ENCODE measurements around the gene NCKAP1. TPM values are rescaled to one million over a fixed set of nuclear protein-coding genes. Genes with fewer than 3 reads are reported as not detected.

The NCKAP1 gene
- total and polyA plus RNA-seq, 4 donors = 16.1 to 64.2 (median 24.4) TPM

DNA sequence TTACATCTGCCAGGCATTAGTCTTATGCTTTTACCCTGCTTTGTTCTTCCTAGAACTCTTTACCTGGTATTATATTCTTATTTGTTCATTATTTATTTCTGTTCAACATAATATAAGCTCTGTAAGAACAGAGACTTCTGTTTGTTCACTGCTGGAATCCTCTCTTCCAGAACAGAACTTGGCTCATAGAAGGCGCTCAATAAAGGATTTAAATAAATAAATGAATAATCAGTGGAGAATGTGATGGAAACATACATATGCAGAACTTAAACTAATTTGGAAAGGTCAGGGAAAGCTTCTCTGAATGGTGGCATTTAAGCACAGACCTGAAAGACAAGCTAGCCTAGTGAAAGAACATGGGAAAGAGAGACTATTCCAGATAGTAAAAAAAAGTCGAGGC, 24.3 kb downstream of the NCKAP1 start:
- WGBS = 97% methylated on average over 2 of the region's 2 CpGs
- DNase-seq (ENCODE audit: low spot score) = no peak
- no peak overlapping the region for H3K4me3 ChIP-seq (ENCODE audit: low read depth in 1 of 3, low read length in 3 of 3)

DNA sequence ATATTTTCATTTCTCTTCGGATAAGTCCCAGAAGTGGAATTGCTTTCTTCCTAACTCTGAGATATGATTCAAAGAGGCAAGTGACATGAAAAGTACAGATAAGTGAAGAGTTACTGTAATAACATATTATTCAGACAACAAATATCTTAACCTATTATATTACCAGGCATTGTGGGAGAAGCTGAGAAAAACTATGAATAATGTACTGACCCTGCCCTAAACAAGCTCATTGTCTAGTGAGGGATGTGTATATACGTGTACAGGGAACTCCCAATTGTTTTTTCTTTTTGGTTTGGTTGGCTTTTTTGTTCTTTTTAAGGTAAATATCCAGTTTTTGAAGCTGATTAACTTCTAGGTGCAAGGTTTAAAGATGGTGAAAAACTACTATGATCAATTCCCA, 26.5 kb downstream of the NCKAP1 start:
- Histone ChIP-seq H3K36me3 (ENCODE audit: control insufficient read depth in 4 of 4, insufficient read depth in 3 of 4, low read depth in 1 of 4, low read length in 3 of 4) (no peaks in the 10 kb centered on the region), H3K9me3 (ENCODE audit: control insufficient read depth in 4 of 4, low read length in 3 of 4) (no peaks in the 10 kb centered on the region), H3K4me1 (ENCODE audit: control insufficient read depth in 4 of 4, insufficient read depth in 4 of 4, low read length in 3 of 4) (peaks cover 0 to 7% (median 0%) of the 10 kb centered on the region in 4 donors), H3K4me3 (ENCODE audit: low read depth in 1 of 3, low read length in 3 of 3) (no peak overlapping the region), H3K27ac (ENCODE audit: low read depth in 1 of 2, low read length in 2 of 2) (no peak overlapping the region), H3K27me3 (ENCODE audit: control insufficient read depth in 4 of 4, insufficient read depth in 4 of 4, low read length in 3 of 4) (no peaks in the 10 kb centered on the region), H3K9ac (ENCODE audit: low read depth in 1 of 2, low read length in 2 of 2) (no peak overlapping the region)
- WGBS = 88% methylated on average over 2 of the region's 2 CpGs
- no peak for DNase-seq (ENCODE audit: low spot score)
- TF ChIP-seq YY1 (IDR thresholded peaks at IDR 0.05) (no peak), SP1 (IDR thresholded peaks at IDR 0.05) (no peak), GABPA (IDR thresholded peaks at IDR 0.05 in 1 of 2, conservative IDR thresholded peaks at IDR 0.05 in 1 of 2) (no peak), JUND (IDR thresholded peaks at IDR 0.05) (no peak), HNF4G (IDR thresholded peaks at IDR 0.05) (no peak), RXRA (IDR thresholded peaks at IDR 0.05) (no peak), HNF4A (conservative IDR thresholded peaks at IDR 0.05) (no peak)
- TF ChIP-seq, protein P1, sequence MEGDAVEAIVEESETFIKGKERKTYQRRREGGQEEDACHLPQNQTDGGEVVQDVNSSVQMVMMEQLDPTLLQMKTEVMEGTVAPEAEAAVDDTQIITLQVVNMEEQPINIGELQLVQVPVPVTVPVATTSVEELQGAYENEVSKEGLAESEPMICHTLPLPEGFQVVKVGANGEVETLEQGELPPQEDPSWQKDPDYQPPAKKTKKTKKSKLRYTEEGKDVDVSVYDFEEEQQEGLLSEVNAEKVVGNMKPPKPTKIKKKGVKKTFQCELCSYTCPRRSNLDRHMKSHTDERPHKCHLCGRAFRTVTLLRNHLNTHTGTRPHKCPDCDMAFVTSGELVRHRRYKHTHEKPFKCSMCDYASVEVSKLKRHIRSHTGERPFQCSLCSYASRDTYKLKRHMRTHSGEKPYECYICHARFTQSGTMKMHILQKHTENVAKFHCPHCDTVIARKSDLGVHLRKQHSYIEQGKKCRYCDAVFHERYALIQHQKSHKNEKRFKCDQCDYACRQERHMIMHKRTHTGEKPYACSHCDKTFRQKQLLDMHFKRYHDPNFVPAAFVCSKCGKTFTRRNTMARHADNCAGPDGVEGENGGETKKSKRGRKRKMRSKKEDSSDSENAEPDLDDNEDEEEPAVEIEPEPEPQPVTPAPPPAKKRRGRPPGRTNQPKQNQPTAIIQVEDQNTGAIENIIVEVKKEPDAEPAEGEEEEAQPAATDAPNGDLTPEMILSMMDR (IDR thresholded peaks at IDR 0.05; ENCODE audit: low read depth, low read length, missing input control) = no peak
- TF ChIP-seq, protein P2, sequence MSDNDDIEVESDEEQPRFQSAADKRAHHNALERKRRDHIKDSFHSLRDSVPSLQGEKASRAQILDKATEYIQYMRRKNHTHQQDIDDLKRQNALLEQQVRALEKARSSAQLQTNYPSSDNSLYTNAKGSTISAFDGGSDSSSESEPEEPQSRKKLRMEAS (IDR thresholded peaks at IDR 0.05) = no peak
- TF ChIP-seq, protein P3, sequence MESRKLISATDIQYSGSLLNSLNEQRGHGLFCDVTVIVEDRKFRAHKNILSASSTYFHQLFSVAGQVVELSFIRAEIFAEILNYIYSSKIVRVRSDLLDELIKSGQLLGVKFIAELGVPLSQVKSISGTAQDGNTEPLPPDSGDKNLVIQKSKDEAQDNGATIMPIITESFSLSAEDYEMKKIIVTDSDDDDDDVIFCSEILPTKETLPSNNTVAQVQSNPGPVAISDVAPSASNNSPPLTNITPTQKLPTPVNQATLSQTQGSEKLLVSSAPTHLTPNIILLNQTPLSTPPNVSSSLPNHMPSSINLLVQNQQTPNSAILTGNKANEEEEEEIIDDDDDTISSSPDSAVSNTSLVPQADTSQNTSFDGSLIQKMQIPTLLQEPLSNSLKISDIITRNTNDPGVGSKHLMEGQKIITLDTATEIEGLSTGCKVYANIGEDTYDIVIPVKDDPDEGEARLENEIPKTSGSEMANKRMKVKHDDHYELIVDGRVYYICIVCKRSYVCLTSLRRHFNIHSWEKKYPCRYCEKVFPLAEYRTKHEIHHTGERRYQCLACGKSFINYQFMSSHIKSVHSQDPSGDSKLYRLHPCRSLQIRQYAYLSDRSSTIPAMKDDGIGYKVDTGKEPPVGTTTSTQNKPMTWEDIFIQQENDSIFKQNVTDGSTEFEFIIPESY (IDR thresholded peaks at IDR 0.05) = no peak

More for the DNA sequence above, 24.3 kb downstream of the NCKAP1 start:
- TF ChIP-seq YY1 (IDR thresholded peaks at IDR 0.05) (no peak), RAD21 (IDR thresholded peaks at IDR 0.05) (no peak), EGR1 (IDR thresholded peaks at IDR 0.05; ENCODE audit: low read depth in 2 of 2) (no peak), NR2F2 (IDR thresholded peaks at IDR 0.05) (no peak), HNF4A (conservative IDR thresholded peaks at IDR 0.05) (no peak), GABPA (IDR thresholded peaks at IDR 0.05 in 1 of 2, conservative IDR thresholded peaks at IDR 0.05 in 1 of 2) (no peak), SP1 (IDR thresholded peaks at IDR 0.05) (no peak), TAF1 (conservative IDR thresholded peaks at IDR 0.05) (no peak), FOXA1 (IDR thresholded peaks at IDR 0.05) (no peak), RXRA (IDR thresholded peaks at IDR 0.05) (no peak), JUND (IDR thresholded peaks at IDR 0.05) (no peak), HNF4G (IDR thresholded peaks at IDR 0.05) (no peak)
- TF ChIP-seq, protein P1 (IDR thresholded peaks at IDR 0.05; ENCODE audit: low read depth, low read length, missing input control) = no peak
- TF ChIP-seq, protein P4, sequence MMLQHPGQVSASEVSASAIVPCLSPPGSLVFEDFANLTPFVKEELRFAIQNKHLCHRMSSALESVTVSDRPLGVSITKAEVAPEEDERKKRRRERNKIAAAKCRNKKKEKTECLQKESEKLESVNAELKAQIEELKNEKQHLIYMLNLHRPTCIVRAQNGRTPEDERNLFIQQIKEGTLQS (IDR thresholded peaks at IDR 0.05) = no peak
- TF ChIP-seq, protein P5, sequence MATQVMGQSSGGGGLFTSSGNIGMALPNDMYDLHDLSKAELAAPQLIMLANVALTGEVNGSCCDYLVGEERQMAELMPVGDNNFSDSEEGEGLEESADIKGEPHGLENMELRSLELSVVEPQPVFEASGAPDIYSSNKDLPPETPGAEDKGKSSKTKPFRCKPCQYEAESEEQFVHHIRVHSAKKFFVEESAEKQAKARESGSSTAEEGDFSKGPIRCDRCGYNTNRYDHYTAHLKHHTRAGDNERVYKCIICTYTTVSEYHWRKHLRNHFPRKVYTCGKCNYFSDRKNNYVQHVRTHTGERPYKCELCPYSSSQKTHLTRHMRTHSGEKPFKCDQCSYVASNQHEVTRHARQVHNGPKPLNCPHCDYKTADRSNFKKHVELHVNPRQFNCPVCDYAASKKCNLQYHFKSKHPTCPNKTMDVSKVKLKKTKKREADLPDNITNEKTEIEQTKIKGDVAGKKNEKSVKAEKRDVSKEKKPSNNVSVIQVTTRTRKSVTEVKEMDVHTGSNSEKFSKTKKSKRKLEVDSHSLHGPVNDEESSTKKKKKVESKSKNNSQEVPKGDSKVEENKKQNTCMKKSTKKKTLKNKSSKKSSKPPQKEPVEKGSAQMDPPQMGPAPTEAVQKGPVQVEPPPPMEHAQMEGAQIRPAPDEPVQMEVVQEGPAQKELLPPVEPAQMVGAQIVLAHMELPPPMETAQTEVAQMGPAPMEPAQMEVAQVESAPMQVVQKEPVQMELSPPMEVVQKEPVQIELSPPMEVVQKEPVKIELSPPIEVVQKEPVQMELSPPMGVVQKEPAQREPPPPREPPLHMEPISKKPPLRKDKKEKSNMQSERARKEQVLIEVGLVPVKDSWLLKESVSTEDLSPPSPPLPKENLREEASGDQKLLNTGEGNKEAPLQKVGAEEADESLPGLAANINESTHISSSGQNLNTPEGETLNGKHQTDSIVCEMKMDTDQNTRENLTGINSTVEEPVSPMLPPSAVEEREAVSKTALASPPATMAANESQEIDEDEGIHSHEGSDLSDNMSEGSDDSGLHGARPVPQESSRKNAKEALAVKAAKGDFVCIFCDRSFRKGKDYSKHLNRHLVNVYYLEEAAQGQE (IDR thresholded peaks at IDR 0.05) = no peak
- TF ChIP-seq, protein P2 (IDR thresholded peaks at IDR 0.05) = no peak
- H3K9me3 ChIP-seq (ENCODE audit: control insufficient read depth in 4 of 4, low read length in 3 of 4) = no peaks in the 10 kb centered on the region
- no peaks in the 10 kb centered on the region for H3K27me3 ChIP-seq (ENCODE audit: control insufficient read depth in 4 of 4, insufficient read depth in 4 of 4, low read length in 3 of 4)
- H3K27ac ChIP-seq (ENCODE audit: low read depth in 1 of 2, low read length in 2 of 2) = no peak overlapping the region
- no peaks in the 10 kb centered on the region for H3K36me3 ChIP-seq (ENCODE audit: control insufficient read depth in 4 of 4, insufficient read depth in 3 of 4, low read depth in 1 of 4, low read length in 3 of 4)
- H3K9ac ChIP-seq (ENCODE audit: low read depth in 1 of 2, low read length in 2 of 2) = no peak overlapping the region
- H3K4me1 ChIP-seq (ENCODE audit: control insufficient read depth in 4 of 4, insufficient read depth in 4 of 4, low read length in 3 of 4) = peaks cover 0 to 7% (median 0%) of the 10 kb centered on the region in 4 donors

Measured in liver (tissue), 9 donors.